GM12865 (cell line): ENCODE data around the gene NAXD.
A peak's percentile ranks its signal among the peaks of the same experiment; 100 is the strongest.

ENCODE experiments used
- DNase-seq: peaks from one replicate; pipeline ENCODE4 v3.0.0; 2010; ENCODE audit warnings: low read depth
- H3K4me3 ChIP-seq: 2 replicates; pipeline ENCODE4 v1.5.1; 2011; ENCODE audit warnings: mild to moderate bottlenecking, low read depth, low read length, control low read depth
- CTCF ChIP-seq: IDR thresholded peaks from 2 replicates; pipeline ENCODE4 v1.5.1; 2011; ENCODE audit warnings: low read length, control low read depth, low read depth, inconsistent platforms; ENCODE audit not compliant: insufficient read depth; ENCODE audit errors: missing control alignments

NAXD gene

DNA sequence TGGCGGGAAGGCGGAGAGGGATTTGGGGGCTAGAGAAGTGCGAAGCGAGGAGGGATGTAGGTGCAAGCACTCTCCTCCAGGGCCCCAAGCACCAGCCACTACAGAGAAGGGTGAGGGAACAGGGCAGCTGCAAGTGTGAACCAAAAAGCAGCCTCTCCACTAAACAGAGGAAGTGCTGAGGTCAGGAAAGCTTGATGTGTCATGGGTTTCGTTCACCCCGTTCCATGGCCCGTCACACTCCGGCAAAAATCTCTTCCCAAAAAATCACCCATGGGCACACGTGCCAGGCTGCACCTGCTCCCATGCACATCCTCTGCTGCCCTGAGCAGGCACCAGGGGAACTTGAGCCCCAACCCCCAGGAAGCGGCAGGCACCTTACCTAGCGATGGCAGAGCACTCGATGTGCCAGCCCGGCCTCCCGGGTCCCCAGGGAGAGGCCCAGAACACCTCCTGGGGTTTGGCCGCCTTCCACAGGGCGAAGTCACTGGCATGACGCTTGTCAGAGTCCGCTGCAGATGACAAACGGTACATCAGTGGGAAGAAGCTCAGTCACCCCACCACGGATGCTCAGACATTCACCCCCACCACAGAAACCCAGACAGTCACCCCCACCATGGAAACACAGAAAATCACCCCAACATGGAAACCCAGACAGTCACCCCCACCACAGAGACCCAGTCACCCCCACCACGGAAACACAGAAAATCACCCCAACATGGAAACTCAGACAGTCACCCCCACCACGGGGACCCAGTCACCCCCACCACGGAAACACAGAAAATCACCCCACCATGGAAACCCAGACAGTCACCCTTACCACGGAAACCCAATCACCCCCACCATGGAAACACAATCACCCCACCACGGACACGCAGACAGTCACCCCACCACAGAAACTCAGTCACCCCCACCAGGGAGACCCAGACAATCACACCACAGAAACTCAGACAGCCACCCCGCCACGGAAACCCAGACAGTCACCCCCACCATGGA, 61.5 kb downstream of the NAXD start:
- DNase-seq: peak; percentile 73
- TF ChIP-seq CTCF: no peak
- H3K4me3 ChIP-seq: peak overlapping the region; percentile 6

DNA sequence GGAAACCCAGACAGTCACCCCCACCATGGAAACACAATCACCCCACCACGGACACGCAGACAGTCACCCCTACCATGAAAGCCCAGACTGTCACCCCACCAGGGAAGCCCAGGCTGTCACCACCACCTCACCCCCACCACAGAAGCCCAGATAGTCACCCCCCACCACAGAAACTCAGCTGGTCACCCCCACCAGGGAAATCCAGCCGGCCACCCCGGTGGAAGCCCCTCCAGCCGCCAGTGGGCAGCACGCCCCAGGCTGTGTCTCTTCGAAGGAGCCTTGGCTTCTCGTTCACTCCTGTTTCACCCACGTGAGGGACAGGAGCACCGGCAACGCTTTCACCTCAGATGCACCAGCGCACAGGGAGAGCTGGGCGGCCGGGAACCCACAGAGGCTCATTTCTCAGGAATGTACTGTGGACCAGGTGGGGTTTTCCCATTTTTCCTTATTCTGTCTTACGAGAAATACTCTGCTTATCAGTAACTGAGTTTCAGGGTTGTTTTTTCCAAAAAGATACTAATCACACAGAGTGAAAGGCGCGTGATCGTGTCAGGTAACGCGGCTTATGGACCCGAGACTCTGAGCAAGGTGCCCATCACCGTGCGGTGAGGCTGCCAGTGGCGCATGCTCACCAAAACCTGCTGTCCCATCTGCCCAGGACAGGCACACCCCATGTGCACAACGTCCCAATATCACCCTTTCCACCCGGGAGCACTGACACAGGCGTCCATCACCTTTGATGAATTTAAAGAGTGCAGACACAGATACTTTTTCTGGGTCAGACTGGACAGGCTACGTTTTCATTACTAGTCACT, 62.6 kb downstream of the NAXD start:
- DNase-seq: no peak
- TF ChIP-seq CTCF: no peak
- H3K4me3 ChIP-seq: no peak overlapping the region

DNA sequence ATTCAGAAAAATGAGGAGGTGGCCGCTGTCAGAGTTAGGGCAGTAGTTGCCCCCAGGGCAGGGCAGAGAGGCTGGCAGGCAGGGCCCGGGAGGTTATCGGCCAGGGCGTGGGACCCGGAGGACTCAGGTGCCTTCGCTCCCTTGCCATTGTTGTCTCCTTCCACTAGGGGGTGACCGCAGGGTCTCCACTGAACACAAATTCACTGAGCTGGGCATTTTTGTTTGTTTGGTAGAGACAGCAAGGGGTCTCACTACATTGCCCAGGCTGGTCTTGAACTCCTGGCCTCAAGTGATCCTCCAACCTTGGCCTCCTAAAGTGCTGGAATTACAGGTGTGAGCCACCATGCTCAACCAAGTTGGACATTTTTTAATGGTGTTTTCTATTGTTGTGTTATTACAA, 65.5 kb downstream of the NAXD start:
- no peak overlapping the region for H3K4me3 ChIP-seq
- peak; percentile 40 for DNase-seq
- TF ChIP-seq CTCF: peak; percentile 44

DNA sequence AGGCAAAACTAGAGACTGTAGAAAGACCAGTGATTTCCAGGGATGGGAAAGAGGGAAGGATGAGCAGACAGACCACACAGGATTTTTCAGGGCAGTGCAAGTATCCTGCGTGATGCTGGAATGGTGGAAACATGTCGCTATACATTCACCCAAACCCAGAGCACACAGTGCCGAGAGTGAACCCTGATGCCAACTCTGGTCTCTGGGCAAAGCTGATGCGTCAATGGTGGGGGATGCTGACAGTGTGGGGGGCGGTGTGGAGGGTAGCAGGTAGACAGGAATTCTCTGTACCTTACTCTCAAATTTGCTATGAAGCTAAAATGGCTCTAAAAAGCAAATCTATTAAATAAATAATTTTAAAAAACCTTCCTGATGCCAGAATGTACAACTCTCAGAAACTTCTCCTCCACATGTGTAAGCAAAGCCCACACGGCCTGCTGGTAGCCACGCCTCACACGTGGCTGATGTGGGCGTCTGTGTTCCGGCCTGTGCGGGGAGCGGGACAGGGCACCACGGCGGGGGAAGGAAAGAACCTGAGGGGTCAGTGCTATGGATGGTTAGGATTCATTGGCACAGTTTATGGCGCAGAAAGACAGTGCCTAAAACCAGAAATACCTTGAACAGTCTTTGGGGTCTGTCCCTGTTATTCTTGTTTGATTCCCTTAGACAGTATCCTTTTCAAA, 66.7 kb downstream of the NAXD start:
- no peak for DNase-seq
- TF ChIP-seq CTCF: no peak
- H3K4me3 ChIP-seq: no peak overlapping the region

DNA sequence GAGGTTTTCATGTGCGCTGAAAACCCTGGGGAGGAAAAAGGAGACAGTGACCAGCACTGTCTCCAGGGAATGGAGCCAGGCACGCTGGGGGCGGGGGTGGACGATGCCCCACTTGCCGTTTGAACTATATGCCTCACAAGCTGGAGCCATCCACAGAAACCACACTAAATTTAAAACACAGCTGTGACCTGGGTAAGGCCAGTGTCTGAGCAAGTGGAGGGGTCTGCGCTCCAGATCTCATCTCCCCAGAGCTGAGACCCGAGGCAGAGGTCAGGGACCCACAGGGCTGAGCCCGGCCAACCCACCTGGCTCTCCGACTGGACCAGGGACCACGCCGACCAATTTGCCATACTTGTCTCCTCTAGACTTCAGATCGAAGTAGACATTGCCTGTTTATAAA, 67.4 kb downstream of the NAXD start:
- no peak for DNase-seq
- TF ChIP-seq CTCF: no peak
- no peak overlapping the region for H3K4me3 ChIP-seq

DNA sequence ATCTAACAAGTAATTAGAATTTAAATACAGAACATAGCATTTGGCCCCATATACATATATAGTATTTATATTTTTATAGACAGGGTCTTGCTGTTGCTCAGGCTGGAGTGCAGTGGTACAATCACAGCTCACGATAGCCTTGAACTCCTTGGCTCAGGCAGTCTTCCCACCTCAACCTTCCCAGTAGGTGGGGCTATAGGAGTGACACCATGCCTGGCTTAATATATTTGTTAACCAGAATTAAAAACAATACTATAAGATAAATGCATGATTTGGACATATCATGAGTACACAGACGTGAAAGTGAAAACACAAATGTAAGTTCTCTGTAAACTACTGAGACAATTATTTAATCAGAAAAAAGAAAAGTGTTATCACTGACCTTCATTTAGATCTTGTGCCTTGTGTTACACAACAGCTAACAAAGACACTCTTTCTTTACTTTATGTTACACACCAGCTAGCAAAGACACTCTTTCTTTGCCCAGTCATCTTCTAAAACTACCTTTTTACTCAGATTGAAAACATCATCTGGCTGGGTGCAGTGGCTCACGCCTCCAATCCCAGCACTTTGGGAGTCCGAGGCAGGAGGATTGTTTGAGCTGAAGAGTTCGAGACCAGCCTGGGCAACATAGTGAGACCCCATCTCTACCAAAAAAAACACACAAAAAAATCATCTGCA, 68.0 kb downstream of the NAXD start:
- TF ChIP-seq CTCF: no peak
- DNase-seq: no peak

More for the DNA sequence above, 68.0 kb downstream of the NAXD start:
- no peak overlapping the region for H3K4me3 ChIP-seq
